Cerebellar cortex (tissue), 1 donor: ENCODE data around the gene AACS.

Source experiments
- DNase-seq: peaks from one replicate; pipeline ENCODE4 v3.0.0-alpha.2; 2015; ENCODE audit warnings: low spot score

The AACS gene

DNA sequence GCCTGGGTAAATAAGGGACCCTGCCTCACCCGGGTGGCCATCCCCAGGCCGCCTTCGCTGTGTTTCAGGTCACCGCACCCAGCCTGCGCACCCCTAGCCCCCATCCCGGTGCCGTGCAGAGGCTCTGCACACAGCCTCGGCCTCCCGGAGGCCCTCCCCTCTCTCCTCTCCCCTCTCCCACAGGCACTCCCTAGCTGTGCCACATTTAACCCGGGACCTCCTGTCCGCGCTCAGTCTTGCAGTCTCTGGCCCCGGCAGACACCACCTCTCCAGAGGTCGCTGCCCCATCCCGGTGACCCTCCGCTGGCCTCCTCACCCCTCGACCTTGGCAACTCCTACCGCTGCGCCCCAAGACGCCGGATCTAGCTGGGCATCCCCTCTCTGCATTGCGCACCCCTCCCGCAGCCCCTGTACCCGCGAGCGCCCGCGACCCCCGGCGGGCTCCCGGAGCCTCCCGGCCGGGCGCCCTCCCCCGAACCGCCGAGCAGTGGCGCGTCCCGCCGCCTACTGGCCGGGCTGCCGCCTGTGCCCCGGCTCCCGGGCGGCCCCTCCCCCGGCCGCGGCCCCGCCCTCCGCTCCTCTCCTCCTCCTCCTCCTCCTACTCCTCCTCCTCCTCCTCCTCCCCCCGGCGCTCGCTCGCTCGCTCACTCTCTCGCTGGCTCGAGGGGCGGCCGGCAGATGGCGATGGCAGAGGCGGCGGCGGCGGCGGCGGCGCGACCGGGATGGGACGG, 120.7 kb downstream of the AACS start, which contains the start of gene TMEM132B:
TMEM132B (plus strand) TSS at position 647 of the 731 bp plus-strand sequence.
- peak; percentile 72 for DNase-seq

GRCh38 chr12:125186471-125187147, 121.4 kb downstream of the AACS start:
- DNase-seq: no peak

GRCh38 chr12:125187148-125187745, 122.0 kb downstream of the AACS start:
- DNase-seq: peak; percentile 4

DNA sequence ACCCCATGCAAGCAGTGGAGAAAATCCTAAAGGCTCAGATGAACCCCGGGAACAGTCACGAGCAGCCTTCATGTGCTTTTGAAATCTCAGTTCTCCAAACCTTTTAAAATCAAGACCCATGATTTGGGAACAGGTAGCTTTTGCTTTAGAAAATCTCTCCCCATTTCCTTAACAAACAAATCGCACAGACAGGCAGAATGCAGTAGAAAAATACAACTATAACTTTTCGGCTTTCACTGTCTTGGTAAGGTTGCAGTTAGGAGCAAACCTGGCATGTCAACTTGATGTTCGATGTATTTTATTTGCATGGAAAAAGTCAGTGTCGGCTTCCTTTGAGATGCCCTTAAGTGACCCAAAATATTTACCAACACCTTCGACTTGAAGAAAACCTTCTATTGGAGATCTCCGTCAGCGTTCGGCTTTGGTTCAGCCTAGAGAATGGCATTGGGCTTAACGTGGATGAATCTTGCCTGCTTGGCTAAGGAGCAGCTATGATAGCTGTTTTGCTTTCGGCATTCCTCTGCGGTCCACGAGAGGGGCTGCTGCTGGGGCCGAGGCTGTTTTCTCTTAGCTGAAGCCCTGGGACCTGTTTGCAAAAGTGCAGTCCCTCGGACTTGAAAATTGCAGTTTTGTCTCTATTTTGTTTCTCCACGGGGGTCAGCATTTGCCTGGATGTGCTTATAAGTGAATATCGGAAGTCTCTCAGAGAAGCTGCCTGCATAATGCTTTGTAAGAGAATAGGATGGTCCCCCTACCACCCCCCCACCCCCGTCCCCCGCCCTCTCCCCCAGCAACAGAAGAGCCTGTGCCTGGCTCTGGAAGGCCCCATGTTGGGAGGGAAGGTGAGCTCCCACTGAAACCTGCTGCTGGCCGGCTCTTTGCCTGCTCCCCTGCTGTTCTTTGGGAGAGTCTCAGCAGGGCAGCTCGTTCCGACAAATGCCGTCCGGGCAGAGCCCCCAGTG, 122.8 kb downstream of the AACS start:
- DNase-seq: peak; percentile 35

DNA sequence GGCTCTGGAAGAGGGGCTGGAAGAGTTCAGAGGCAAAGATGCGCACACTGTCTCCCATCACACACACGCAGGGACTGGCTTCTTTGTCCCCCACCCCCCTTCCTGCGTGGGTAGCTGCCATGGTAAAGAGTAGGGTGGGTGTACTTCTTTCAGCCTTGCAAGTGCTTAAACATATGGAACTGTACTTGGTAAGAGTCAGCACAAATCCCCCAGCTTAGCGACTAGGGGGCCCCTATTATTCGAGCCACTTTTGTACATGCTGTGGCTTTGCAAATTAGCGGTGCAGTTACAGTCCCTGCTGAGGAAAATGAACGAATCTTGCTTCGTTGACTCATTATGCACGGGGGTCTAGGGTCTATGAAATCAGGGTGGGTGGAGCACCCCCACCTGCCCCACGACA, 123.8 kb downstream of the AACS start:
- DNase-seq: no peak

- no peak for DNase-seq
These were observed 124.3 kb downstream of the AACS start for GRCh38 chr12:125189502-125189901.

- DNase-seq: no peak
These were observed 126.3 kb downstream of the AACS start for GRCh38 chr12:125191361-125192087.

DNA sequence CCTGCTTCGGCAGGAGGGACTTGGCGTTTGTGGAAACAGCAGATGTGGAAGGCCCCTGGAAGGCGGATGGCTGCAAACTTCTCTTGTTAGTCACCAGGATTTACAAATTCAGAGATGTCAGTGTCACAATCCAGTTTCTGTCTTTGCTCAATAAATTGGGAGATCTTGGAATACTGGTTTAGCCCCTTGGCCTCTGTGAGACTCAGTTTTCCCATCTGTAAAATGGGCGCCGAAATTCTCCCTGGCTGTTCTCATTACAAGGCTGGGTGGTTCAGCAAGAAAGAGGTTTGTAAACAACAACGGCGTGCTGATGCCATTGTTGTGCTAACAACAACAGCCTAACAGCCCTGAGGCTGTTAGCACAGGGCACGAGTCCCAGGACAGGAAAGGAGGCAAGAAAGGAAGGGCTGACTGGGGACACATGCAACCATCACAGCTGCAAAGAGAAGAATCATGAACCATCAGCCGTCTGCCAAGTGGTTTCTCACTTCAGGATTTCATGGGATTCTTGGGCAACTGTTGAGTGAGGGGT, 127.5 kb downstream of the AACS start:
- no peak for DNase-seq
